ENCODE measurements around the gene RBM26.
A peak's percentile ranks its signal among the peaks of the same experiment; 100 is the strongest.

RBM26 gene

GRCh38 chr13:79401259-79402070 is 4.6 kb downstream of the RBM26 start:
- no peak for TF ChIP-seq CTCF (IDR thresholded peaks at IDR 0.05)
- Mint-ChIP-seq H3K36me3 (ENCODE audit: low read depth) (peaks cover 55% of the 10 kb centered on the region), H3K9me3 (peaks cover 30% of the 10 kb centered on the region), H3K27me3 (ENCODE audit: low read depth, poor library complexity) (peaks cover 2% of the 10 kb centered on the region), H3K4me3 (peak overlapping the region; percentile 44), H3K27ac (no peak overlapping the region), H3K4me1 (peaks cover 17% of the 10 kb centered on the region)
- no peak for DNase-seq

- DNase-seq, result no peak
- Mint-ChIP-seq H3K9me3 (peaks cover 52% of the 10 kb centered on the region), H3K27me3 (ENCODE audit: low read depth, poor library complexity) (peaks cover 2% of the 10 kb centered on the region), H3K27ac (no peak overlapping the region), H3K36me3 (ENCODE audit: low read depth) (peaks cover 80% of the 10 kb centered on the region), H3K4me3 (no peak overlapping the region), H3K4me1 (peaks cover 22% of the 10 kb centered on the region)
- no peak for TF ChIP-seq CTCF (IDR thresholded peaks at IDR 0.05)
Observed at GRCh38 chr13:79398915-79399314, 7.1 kb downstream of the RBM26 start.

GRCh38 chr13:79398127-79398526 is 7.9 kb downstream of the RBM26 start:
- no peak for DNase-seq
- no peak for TF ChIP-seq CTCF (IDR thresholded peaks at IDR 0.05)
- no peak overlapping the region for H3K4me3 Mint-ChIP-seq

GRCh38 chr13:79395881-79396280 is 10.2 kb downstream of the RBM26 start:
- Mint-ChIP-seq H3K4me1 (peaks cover 28% of the 10 kb centered on the region), H3K4me3 (no peak overlapping the region), H3K27me3 (ENCODE audit: low read depth, poor library complexity) (peaks cover 2% of the 10 kb centered on the region), H3K27ac (no peak overlapping the region), H3K9me3 (peaks cover 69% of the 10 kb centered on the region), H3K36me3 (ENCODE audit: low read depth) (peaks cover 93% of the 10 kb centered on the region)
- TF ChIP-seq CTCF (IDR thresholded peaks at IDR 0.05), result no peak
- no peak for DNase-seq

More at GRCh38 chr13:79398127-79398526, 7.9 kb downstream of the RBM26 start:
- Mint-ChIP-seq H3K27ac (no peak overlapping the region), H3K9me3 (peaks cover 59% of the 10 kb centered on the region), H3K4me1 (peaks cover 30% of the 10 kb centered on the region), H3K27me3 (ENCODE audit: low read depth, poor library complexity) (peaks cover 2% of the 10 kb centered on the region), H3K36me3 (ENCODE audit: low read depth) (peaks cover 88% of the 10 kb centered on the region)

GRCh38 chr13:79393564-79394249 is 12.3 kb downstream of the RBM26 start:
- Mint-ChIP-seq H3K27ac (peak overlapping the region; percentile 86), H3K4me3 (no peak overlapping the region), H3K27me3 (ENCODE audit: low read depth, poor library complexity) (peaks cover 2% of the 10 kb centered on the region), H3K36me3 (ENCODE audit: low read depth) (peaks cover 93% of the 10 kb centered on the region), H3K9me3 (peaks cover 71% of the 10 kb centered on the region), H3K4me1 (peaks cover 20% of the 10 kb centered on the region)
- TF ChIP-seq CTCF (IDR thresholded peaks at IDR 0.05), result no peak
- peak; percentile 12 for DNase-seq

Measured in nephron progenitor cell (in vitro differentiated cells).